GM12878 (cell line): ENCODE results near the gene SEC14L6. TPM values are rescaled to one million over a fixed set of nuclear protein-coding genes. Genes with fewer than 3 reads are reported as not detected.

ENCODE experiments used
- ATAC-seq: fragments of 200-7000 bp; cut with Tn5 transposase; 3 replicates; pipeline ENCODE4 v1.9.1; 2020; ENCODE audit warnings: mild to moderate bottlenecking, moderate library complexity
- BruUV-seq: library from RNA; stranded (reverse); fragments of 400-500 nt; replicated peaks from 2 replicates; lab custom pipeline; 2021; lab: Mats Ljungman, UMichigan
- CTCF ChIA-PET: fragments of 300-600 bp; sonication (Branson Sonifier 250); formaldehyde crosslinking; extraction: SDS; loops from one replicate; lab custom pipeline; 2021; ENCODE audit warnings: inconsistent platforms; lab: Yijun Ruan, JAX
- POLR2A ChIA-PET: fragments of 350-600 bp; formaldehyde crosslinking; extraction: SDS; loops from one replicate; lab custom pipeline; 2021; ENCODE audit warnings: inconsistent platforms; lab: Charles Lee
- RAD21 ChIA-PET: fragments of 300-600 bp; sonication (Branson Sonifier 250); formaldehyde crosslinking; loops from one replicate; lab custom pipeline; 2023; ENCODE audit warnings: antibody characterized with exemption; ENCODE audit not compliant: unreplicated experiment; lab: Charles Lee
- SMC1A ChIA-PET: fragments of 300-600 bp; sonication (Branson Sonifier 250); formaldehyde crosslinking; loops from one replicate; lab custom pipeline; 2023; ENCODE audit not compliant: unreplicated experiment, uncharacterized antibody; lab: Charles Lee
- DNase-seq: peaks from one replicate; pipeline ENCODE4 v3.0.0-alpha.2; 2011; ENCODE audit warnings: low read depth, low spot score
- FAIRE-seq: peaks from 3 replicates; lab custom pipeline; 2011; peaks lifted over from hg19 to GRCh38; lab: Jason Lieb, UNC
- H2AFZ ChIP-seq: 2 replicates; pipeline ENCODE4 v1.6.0; 2011; ENCODE audit warnings: low read depth, low read length, control low read depth; ENCODE audit not compliant: control insufficient read depth
- H3K27ac ChIP-seq: 2 replicates; pipeline ENCODE4 v1.5.1; 2011; ENCODE audit warnings: control low read depth; ENCODE audit not compliant: control insufficient read depth, insufficient read depth
- H3K27me3 ChIP-seq, 2 experiments: replicated peaks in 1 of 2; 2 replicates each; pipeline versions ENCODE4 v1.6.0 to v1.6.1; 2011; ENCODE audit warnings: low read length in 1 of 2; ENCODE audit not compliant: control insufficient read depth in 2 of 2, insufficient read depth in 2 of 2
- H3K36me3 ChIP-seq, 2 experiments: 2 replicates each; pipeline ENCODE4 v1.5.1; 2011; ENCODE audit warnings: low read length in 1 of 2; ENCODE audit not compliant: control insufficient read depth in 2 of 2, insufficient read depth in 2 of 2
- H3K4me1 ChIP-seq: 2 replicates; pipeline ENCODE4 v1.6.1; 2011; ENCODE audit warnings: mild to moderate bottlenecking, low read length, moderate library complexity, mixed read lengths; ENCODE audit not compliant: control insufficient read depth, insufficient read depth
- H3K4me2 ChIP-seq: 2 replicates; pipeline ENCODE4 v1.6.0; 2011; ENCODE audit warnings: control low read depth; ENCODE audit not compliant: control insufficient read depth, insufficient read depth
- H3K4me3 ChIP-seq: fragments of 200-600 bp; sonication (generic); 2 replicates; pipeline ENCODE4 v1.5.1; 2016
- H3K79me2 ChIP-seq: 2 replicates; pipeline ENCODE4 v1.6.0; 2011; ENCODE audit warnings: low read length; ENCODE audit not compliant: control insufficient read depth, insufficient read depth
- H3K9ac ChIP-seq: 2 replicates; pipeline ENCODE4 v1.8.0; 2011; ENCODE audit warnings: low read length, control low read depth, mixed read lengths; ENCODE audit not compliant: control insufficient read depth, insufficient read depth
- H3K9me3 ChIP-seq: replicated peaks from 3 replicates; pipeline ENCODE4 v1.5.1; 2011; ENCODE audit warnings: mild to moderate bottlenecking, low read length; ENCODE audit not compliant: control insufficient read depth, insufficient read depth
- H4K20me1 ChIP-seq: 2 replicates; pipeline ENCODE4 v1.6.0; 2011; ENCODE audit not compliant: control insufficient read depth, insufficient read depth
- FOXM1 ChIP-seq: IDR thresholded peaks from 2 replicates; pipeline ENCODE4 v1.6.1; 2012; ENCODE audit warnings: low read depth, mild to moderate bottlenecking, inconsistent platforms, low read length, moderate library complexity
- MEF2B ChIP-seq: fragments of 450-650 bp; IDR thresholded peaks from 2 replicates; pipeline ENCODE4 v1.6.1; 2018; ENCODE audit warnings: mild to moderate bottlenecking, moderate library complexity; ENCODE audit not compliant: partially characterized antibody, poor library complexity, severe bottlenecking
- MYB ChIP-seq: fragments of 150-350 bp; IDR thresholded peaks from 2 replicates; pipeline ENCODE4 v1.6.1; 2014; ENCODE audit warnings: mild to moderate bottlenecking, low read depth, low read length, borderline replicate concordance
- NR2C1 ChIP-seq: fragments of 450-650 bp; IDR thresholded peaks from 2 replicates; pipeline ENCODE4 v1.6.1; 2017; ENCODE audit warnings: antibody characterized with exemption, mild to moderate bottlenecking, moderate library complexity
- POU2F2 ChIP-seq: IDR thresholded peaks from 3 replicates; pipeline ENCODE4 v1.6.1; 2011; ENCODE audit warnings: low read depth, mild to moderate bottlenecking, low read length, borderline replicate concordance
- RAD51 ChIP-seq: fragments of 450-650 bp; IDR thresholded peaks from 2 replicates; pipeline ENCODE4 v1.6.1; 2016; ENCODE audit warnings: moderate library complexity, mild to moderate bottlenecking, inconsistent platforms
- SMAD5 ChIP-seq: IDR thresholded peaks from 2 replicates; pipeline ENCODE4 v1.6.1; 2016; ENCODE audit warnings: antibody characterized with exemption, low read depth
- WGBS: methylation state at CpG from one replicate; pipeline ENCODE4 v1.1.6; 2016; ENCODE audit warnings: low lambda C conversion rate; ENCODE audit not compliant: insufficient replicate concordance, insufficient coverage; ENCODE audit errors: missing lambda C conversion rate; 5-methylcytosine and 5-hydroxymethylcytosine counted together
- in situ Hi-C: fragments of 300-500 bp; cut with MboI; formaldehyde crosslinking; loops from 9 replicates; pipeline ENCODE4 v1.14.3; 2018; ENCODE audit warnings: mixed read lengths
- intact Hi-C: fragments of 100-400 bp; cut with micrococcal nuclease; formaldehyde crosslinking; loops from one replicate; pipeline ENCODE4 v1.14.2; 2022; ENCODE audit not compliant: unreplicated experiment
- polyA plus RNA-seq, 11 experiments: library from polyadenylated mRNA; depleted of rRNA in 4 of 11; unstranded in 6 of 11; stranded (reverse) in 5 of 11; fragments of >200 nt; fragmentation: Nextera tagmentation in 4 of 11; fragmentation: Illumina TruSeq in 1 of 11; extraction: Ambion mirVana in 4 of 11; extraction: Trizol in 1 of 11; gene quantifications; 1 replicate in 1 of 11; 2 replicates in 10 of 11; pipeline versions ENCODE4 v1.2.1 to v1.2.3, GENCODE V29; 2011 to 2016; ENCODE audit warnings: inconsistent platforms in 2 of 11, missing spikeins in 2 of 11, low read depth in 1 of 11
- total RNA-seq, 4 experiments: library from RNA; depleted of rRNA in 3 of 4; stranded (reverse); fragments of >200 nt in 3 of 4; fragmentation: Illumina TruSeq in 1 of 4; extraction: Trizol in 1 of 4; gene quantifications; 2 replicates each; pipeline versions ENCODE4 v1.2.1 to v1.2.3, GENCODE V29; 2013 to 2021

SEC14L6 gene
- total and polyA plus RNA-seq, 10 of the 15 experiments (the other 5 are each of a cell fraction or from before 2014, with no cell fraction given) = not detected

GRCh38 chr22:30479981-30480380 is 66.6 kb downstream of the SEC14L6 start:
- FAIRE-seq (no peak), ATAC-seq (no peak), DNase-seq (no peak)
- 12% methylated on average over 2 of the region's 2 CpGs for WGBS
- ChIA-PET POLR2A (no interaction called here), SMC1A (no interaction called here), RAD21 (no interaction called here), CTCF (interaction anchor here (0.9 to 1.0 kb wide), 2 partner anchors 35 to 192 kb away, joined by 3 read pairs; no protein-coding TSS in a partner anchor)
- intact Hi-C loops (loop anchor here (10.0 kb wide), 1 partner anchor 195 kb away; the partner anchor contains the start of gene CASTOR1), in situ Hi-C loops (loop anchor here (5.0 kb wide), 1 partner anchor 88 kb away; no protein-coding TSS in a partner anchor)
- Histone ChIP-seq H3K4me1 (no peaks in the 10 kb centered on the region), H3K4me3 (no peak overlapping the region), H3K4me2 (no peak overlapping the region), H3K36me3 (no peaks in the 10 kb centered on the region), H3K79me2 (no peaks in the 10 kb centered on the region), H3K27me3 (peaks cover 0 to 1% of the 10 kb centered on the region in 2 experiments; a peak in 2 of 4 replicates), H3K9me3 (no peaks in the 10 kb centered on the region), H3K27ac (no peak overlapping the region), H4K20me1 (no peaks in the 10 kb centered on the region; the same call in 1 of the 2 replicates), H2AFZ (no peak overlapping the region), H3K9ac (no peak overlapping the region)
- TF ChIP-seq NR2C1 = no peak
- no peak for TF ChIP-seq FOXM1
- no peak for TF ChIP-seq POU2F2
- no peak for TF ChIP-seq SMAD5
- no peak for TF ChIP-seq RAD51
- TF ChIP-seq MYB = no peak
- TF ChIP-seq MEF2B = no peak
- BruUV-seq = no TSS peak
